A673 (cell line): ENCODE data around the gene ABCB4. TPM values are rescaled to one million over a fixed set of nuclear protein-coding genes. Genes with fewer than 3 reads are reported as not detected.

Source experiments
- BruUV-seq: library from RNA; stranded (reverse); fragments of 400-500 nt; replicated peaks from 2 replicates; lab custom pipeline; 2021; lab: Mats Ljungman, UMichigan
- CTCF ChIA-PET: fragments of 300-600 bp; sonication (Branson Sonifier 250); formaldehyde crosslinking; loops from one replicate; lab custom pipeline; 2022; ENCODE audit warnings: antibody characterized with exemption; lab: Charles Lee
- POLR2A ChIA-PET: fragments of 300-600 bp; sonication (Branson Sonifier 250); formaldehyde crosslinking; loops from one replicate; lab custom pipeline; 2022; ENCODE audit warnings: antibody characterized with exemption; ENCODE audit not compliant: low non-redundant PET; lab: Charles Lee
- DNase-seq: peaks from one replicate; pipeline ENCODE4 v3.0.0-alpha.2; 2015; ENCODE audit warnings: low spot score
- H3K27ac ChIP-seq: fragments of 200-600 bp; sonication (generic); 2 replicates; pipeline ENCODE4 v1.5.1; 2016; ENCODE audit warnings: mixed run types, low read depth, mild to moderate bottlenecking, mixed read lengths, antibody characterized with exemption, low read length; ENCODE audit not compliant: poor library complexity, severe bottlenecking
- H3K27me3 ChIP-seq: fragments of 200-600 bp; sonication (generic); replicated peaks from 2 replicates; pipeline ENCODE4 v1.6.1; 2017; ENCODE audit warnings: mixed run types, low read depth, mild to moderate bottlenecking, mixed read lengths, antibody characterized with exemption, low read length; ENCODE audit not compliant: insufficient read depth, poor library complexity
- H3K36me3 ChIP-seq: fragments of 200-600 bp; sonication (generic); 2 replicates; pipeline ENCODE4 v1.6.1; 2016; ENCODE audit warnings: mixed run types, mild to moderate bottlenecking, mixed read lengths, antibody characterized with exemption, low read length; ENCODE audit not compliant: insufficient read depth, poor library complexity, severe bottlenecking
- H3K4me1 ChIP-seq: fragments of 200-600 bp; sonication (generic); 2 replicates; pipeline ENCODE4 v1.6.1; 2017; ENCODE audit warnings: mixed run types, mild to moderate bottlenecking, mixed read lengths, antibody characterized with exemption, low read length; ENCODE audit not compliant: insufficient read depth, poor library complexity, severe bottlenecking
- H3K4me3 ChIP-seq: fragments of 200-600 bp; sonication (generic); 2 replicates; pipeline ENCODE4 v1.5.1; 2016; ENCODE audit warnings: low read depth, mixed run types, mild to moderate bottlenecking, mixed read lengths, low read length; ENCODE audit not compliant: poor library complexity, severe bottlenecking
- H3K9me3 ChIP-seq: fragments of 200-600 bp; sonication (generic); 2 replicates; pipeline ENCODE4 v1.6.1; 2016; ENCODE audit warnings: mixed run types, low read depth, mild to moderate bottlenecking, mixed read lengths, antibody characterized with exemption, low read length; ENCODE audit not compliant: poor library complexity, severe bottlenecking
- EZH2 ChIP-seq: fragments of 200-600 bp; sonication (generic); IDR thresholded peaks from 2 replicates; pipeline ENCODE4 v1.6.1; 2017; ENCODE audit warnings: borderline replicate concordance, low read depth, mild to moderate bottlenecking, mixed read lengths, antibody characterized with exemption, low read length; ENCODE audit not compliant: poor library complexity, severe bottlenecking
- intact Hi-C: fragments of 100-400 bp; cut with micrococcal nuclease; formaldehyde crosslinking; loops from one replicate; pipeline ENCODE4 v1.10.0; 2022; ENCODE audit not compliant: unreplicated experiment
- total RNA-seq: library from RNA; stranded (reverse); gene quantifications from 2 replicates; pipeline ENCODE4 v1.2.3, GENCODE V29; 2021
- TF ChIP-seq, protein P1 (sequence below): fragments of 300-800, 200-600 bp; sonication (generic); conservative IDR thresholded peaks from 2 replicates; pipeline ENCODE4 v1.5.1; 2017; ENCODE audit warnings: low read depth, mild to moderate bottlenecking, antibody characterized with exemption, low read length, moderate library complexity, mixed read lengths

The ABCB4 gene
- total RNA-seq, 1 experiment from 2014 or later: 0.15 TPM

DNA sequence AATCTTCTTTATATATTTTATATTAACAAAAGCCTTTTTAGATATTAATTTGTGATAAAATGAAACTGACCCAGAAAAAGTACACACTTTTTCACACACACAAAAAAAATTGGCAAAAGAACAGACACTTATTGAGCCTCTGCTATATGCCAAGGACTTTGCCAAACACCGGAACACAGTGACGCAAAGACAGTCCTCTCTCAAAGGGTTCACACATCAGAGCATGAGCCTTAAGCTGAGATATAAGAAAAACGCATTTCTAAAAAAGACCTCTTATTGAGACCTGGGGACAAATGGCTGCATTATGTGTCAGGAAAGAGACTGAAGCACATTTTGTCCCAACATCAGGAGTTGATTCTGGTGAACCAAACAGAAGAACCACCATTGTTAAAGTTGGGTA, 24.0 kb upstream of the ABCB4 start:
- ChIA-PET POLR2A (no interaction called here), CTCF (no interaction called here)
- no peak for DNase-seq
- no peaks in the 10 kb centered on the region for H3K36me3 ChIP-seq
- TF ChIP-seq EZH2: no peak
- TF ChIP-seq, protein P1, sequence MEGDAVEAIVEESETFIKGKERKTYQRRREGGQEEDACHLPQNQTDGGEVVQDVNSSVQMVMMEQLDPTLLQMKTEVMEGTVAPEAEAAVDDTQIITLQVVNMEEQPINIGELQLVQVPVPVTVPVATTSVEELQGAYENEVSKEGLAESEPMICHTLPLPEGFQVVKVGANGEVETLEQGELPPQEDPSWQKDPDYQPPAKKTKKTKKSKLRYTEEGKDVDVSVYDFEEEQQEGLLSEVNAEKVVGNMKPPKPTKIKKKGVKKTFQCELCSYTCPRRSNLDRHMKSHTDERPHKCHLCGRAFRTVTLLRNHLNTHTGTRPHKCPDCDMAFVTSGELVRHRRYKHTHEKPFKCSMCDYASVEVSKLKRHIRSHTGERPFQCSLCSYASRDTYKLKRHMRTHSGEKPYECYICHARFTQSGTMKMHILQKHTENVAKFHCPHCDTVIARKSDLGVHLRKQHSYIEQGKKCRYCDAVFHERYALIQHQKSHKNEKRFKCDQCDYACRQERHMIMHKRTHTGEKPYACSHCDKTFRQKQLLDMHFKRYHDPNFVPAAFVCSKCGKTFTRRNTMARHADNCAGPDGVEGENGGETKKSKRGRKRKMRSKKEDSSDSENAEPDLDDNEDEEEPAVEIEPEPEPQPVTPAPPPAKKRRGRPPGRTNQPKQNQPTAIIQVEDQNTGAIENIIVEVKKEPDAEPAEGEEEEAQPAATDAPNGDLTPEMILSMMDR: no peak
- no peak overlapping the region for H3K4me3 ChIP-seq
- no peaks in the 10 kb centered on the region for H3K4me1 ChIP-seq
- H3K27ac ChIP-seq: no peak overlapping the region
- no TSS peak for BruUV-seq
- intact Hi-C loops: no loop called here
- H3K9me3 ChIP-seq: no peaks in the 10 kb centered on the region
- H3K27me3 ChIP-seq: peaks cover 7% of the 10 kb centered on the region

DNA sequence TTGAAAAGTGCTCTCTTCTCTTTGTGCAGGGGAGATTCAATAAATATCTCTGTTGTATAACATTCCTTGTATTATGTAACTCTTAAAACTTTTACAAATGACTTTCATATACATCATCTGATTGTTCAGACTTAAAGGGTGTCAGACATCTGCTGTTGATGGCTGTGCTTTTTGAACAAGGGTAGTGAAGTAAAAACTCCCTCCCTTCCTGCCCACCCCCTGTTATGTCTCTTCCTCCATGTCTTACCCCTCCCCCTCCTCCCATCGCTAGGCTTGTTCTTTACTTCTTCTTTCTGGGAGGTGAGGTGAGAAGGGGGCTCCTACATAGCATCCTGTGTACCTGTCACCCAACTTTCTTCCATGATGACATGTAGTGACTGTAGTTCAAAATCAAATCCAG, 23.4 kb upstream of the ABCB4 start:
- H3K27ac ChIP-seq: no peak overlapping the region
- no peaks in the 10 kb centered on the region for H3K4me1 ChIP-seq
- no peak overlapping the region for H3K4me3 ChIP-seq
- intact Hi-C loops: no loop called here
- BruUV-seq: no TSS peak
- H3K9me3 ChIP-seq: no peaks in the 10 kb centered on the region
- H3K27me3 ChIP-seq: peaks cover 7% of the 10 kb centered on the region
- no peak for DNase-seq
- POLR2A ChIA-PET: no interaction called here
- no peaks in the 10 kb centered on the region for H3K36me3 ChIP-seq
- no peak for TF ChIP-seq EZH2
- TF ChIP-seq, protein P1: no peak
- CTCF ChIA-PET: no interaction called here

DNA sequence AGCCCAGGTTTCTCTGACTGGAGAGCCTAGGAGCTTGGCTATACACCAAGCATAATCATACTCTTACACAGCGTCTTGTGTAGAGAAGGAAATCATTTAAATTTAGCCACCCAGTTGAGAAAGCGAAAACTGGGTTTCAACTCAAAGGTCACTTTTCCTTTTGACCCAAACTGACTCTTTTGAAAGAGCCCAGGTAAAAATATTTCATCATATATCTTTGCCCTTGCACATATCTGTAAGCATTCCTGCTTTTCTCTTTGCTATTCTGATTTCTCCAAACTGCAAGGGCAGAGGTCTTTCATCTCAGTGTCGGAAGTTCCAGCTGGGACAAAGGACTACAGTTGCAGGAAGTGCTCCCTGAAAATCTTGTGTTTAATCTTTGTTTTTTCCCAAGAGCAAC, 22.0 kb upstream of the ABCB4 start:
- CTCF ChIA-PET: no interaction called here
- Histone ChIP-seq H3K36me3 (no peaks in the 10 kb centered on the region), H3K27me3 (peaks cover 3% of the 10 kb centered on the region), H3K4me1 (no peaks in the 10 kb centered on the region), H3K27ac (no peak overlapping the region), H3K4me3 (no peak overlapping the region), H3K9me3 (no peaks in the 10 kb centered on the region)
- no TSS peak for BruUV-seq
- intact Hi-C loops: no loop called here
- POLR2A ChIA-PET: no interaction called here
- TF ChIP-seq, protein P1: no peak
- no peak for TF ChIP-seq EZH2
- no peak for DNase-seq
